Measurements from ENCODE around the gene RPS17. TPM values are rescaled to one million over a fixed set of nuclear protein-coding genes. Genes with fewer than 3 reads are reported as not detected.

RPS17 gene
- polyA plus RNA-seq, 1 donor (not counting 4 experiments of a cell fraction or from before 2014, with no cell fraction given): 4,320 TPM

- dilution Hi-C loops (cut with MboI; ENCODE audit: extremely low pct_ligation_motif_present, low sequenced_read_pairs): no loop called here
Measured at GRCh38 chr15:82549199-82549665, 9.0 kb upstream of the RPS17 start.

GRCh38 chr15:82548700-82549099 is 8.4 kb upstream of the RPS17 start:
- no peak overlapping the region for H2AFZ ChIP-seq (ENCODE audit: control insufficient read depth, low read length)
- no peak overlapping the region for H3K4me2 ChIP-seq (ENCODE audit: control insufficient read depth, extremely low read depth, insufficient read depth, low read depth, low read length)
- no peaks in the 10 kb centered on the region for H3K36me3 ChIP-seq (ENCODE audit: control insufficient read depth in 2 of 2, extremely low read depth in 1 of 2, insufficient read depth in 2 of 2, low read length in 2 of 2)
- FAIRE-seq (no peak), DNase-seq (ENCODE audit: low read depth, low spot score) (no peak)
- no peak for TF ChIP-seq EZH2 (IDR thresholded peaks at IDR 0.05; ENCODE audit: low read length)
- no peak for TF ChIP-seq CTCF (optimal IDR thresholded peaks at IDR 0.05 in 1 of 3, IDR thresholded peaks at IDR 0.05 in 1 of 3, conservative IDR thresholded peaks at IDR 0.05 in 1 of 3; ENCODE audit: extremely low read depth in 1 of 3, insufficient read depth in 2 of 3, low read length in 3 of 3)
- H3K79me2 ChIP-seq (ENCODE audit: control insufficient read depth, insufficient read depth, low read length): no peaks in the 10 kb centered on the region
- H3K9ac ChIP-seq (ENCODE audit: control insufficient read depth, extremely low read depth, insufficient read depth, low read length): no peak overlapping the region
- dilution Hi-C loops (cut with MboI; ENCODE audit: extremely low pct_ligation_motif_present, low sequenced_read_pairs): no loop called here
- no peaks in the 10 kb centered on the region for H4K20me1 ChIP-seq (ENCODE audit: control insufficient read depth, extremely low read depth, insufficient read depth, low read length)
- H3K27ac ChIP-seq (ENCODE audit: control insufficient read depth, insufficient read depth, low read length): no peak overlapping the region
- H3K9me3 ChIP-seq (ENCODE audit: control insufficient read depth, low read depth, low read length): no peaks in the 10 kb centered on the region
- peaks cover 13% of the 10 kb centered on the region for H3K4me1 ChIP-seq (ENCODE audit: control insufficient read depth, extremely low read depth, insufficient read depth, low read length)
- no peaks in the 10 kb centered on the region for H3K27me3 ChIP-seq (ENCODE audit: control insufficient read depth, extremely low read depth, insufficient read depth, low read length)
- H3K4me3 ChIP-seq (ENCODE audit: control insufficient read depth in 2 of 3, extremely low read depth in 1 of 3, insufficient read depth in 2 of 3, low read depth in 1 of 3, low read length in 3 of 3): no peak overlapping the region
- no peaks in the 10 kb centered on the region for H3K9me1 ChIP-seq (ENCODE audit: control insufficient read depth, extremely low read depth, insufficient read depth, low read length)

More at GRCh38 chr15:82549199-82549665, 9.0 kb upstream of the RPS17 start:
- H3K4me1 ChIP-seq (ENCODE audit: control insufficient read depth, extremely low read depth, insufficient read depth, low read length): peaks cover 14% of the 10 kb centered on the region
- H3K27me3 ChIP-seq (ENCODE audit: control insufficient read depth, extremely low read depth, insufficient read depth, low read length): no peaks in the 10 kb centered on the region
- no peak overlapping the region for H3K27ac ChIP-seq (ENCODE audit: control insufficient read depth, insufficient read depth, low read length)
- H2AFZ ChIP-seq (ENCODE audit: control insufficient read depth, low read length): no peak overlapping the region
- no peaks in the 10 kb centered on the region for H3K9me3 ChIP-seq (ENCODE audit: control insufficient read depth, low read depth, low read length)
- FAIRE-seq (no peak), DNase-seq (ENCODE audit: low read depth, low spot score) (no peak)
- H3K9me1 ChIP-seq (ENCODE audit: control insufficient read depth, extremely low read depth, insufficient read depth, low read length): no peaks in the 10 kb centered on the region
- H3K4me3 ChIP-seq (ENCODE audit: control insufficient read depth in 2 of 3, extremely low read depth in 1 of 3, insufficient read depth in 2 of 3, low read depth in 1 of 3, low read length in 3 of 3): no peak overlapping the region
- no peak for TF ChIP-seq CTCF (optimal IDR thresholded peaks at IDR 0.05 in 1 of 3, IDR thresholded peaks at IDR 0.05 in 1 of 3, conservative IDR thresholded peaks at IDR 0.05 in 1 of 3; ENCODE audit: extremely low read depth in 1 of 3, insufficient read depth in 2 of 3, low read length in 3 of 3)
- no peak for TF ChIP-seq EZH2 (IDR thresholded peaks at IDR 0.05; ENCODE audit: low read length)
- no peak overlapping the region for H3K9ac ChIP-seq (ENCODE audit: control insufficient read depth, extremely low read depth, insufficient read depth, low read length)
- no peaks in the 10 kb centered on the region for H3K36me3 ChIP-seq (ENCODE audit: control insufficient read depth in 2 of 2, extremely low read depth in 1 of 2, insufficient read depth in 2 of 2, low read length in 2 of 2)
- no peaks in the 10 kb centered on the region for H4K20me1 ChIP-seq (ENCODE audit: control insufficient read depth, extremely low read depth, insufficient read depth, low read length)
- no peak overlapping the region for H3K4me2 ChIP-seq (ENCODE audit: control insufficient read depth, extremely low read depth, insufficient read depth, low read depth, low read length)
- no peaks in the 10 kb centered on the region for H3K79me2 ChIP-seq (ENCODE audit: control insufficient read depth, insufficient read depth, low read length)
